Endodermal cell (in vitro differentiated cells): ENCODE results near the gene RASGEF1B. TPM values are rescaled to one million over a fixed set of nuclear protein-coding genes. Genes with fewer than 3 reads are reported as not detected.

Experiments used
- DNase-seq: peaks from one replicate; pipeline ENCODE4 v3.0.0-alpha.2; 2017
- H3K27ac ChIP-seq: 2 replicates; pipeline ENCODE4 v1.5.1; 2013; ENCODE audit warnings: mild to moderate bottlenecking, low read depth, low read length, moderate library complexity
- H3K27me3 ChIP-seq: 2 replicates; pipeline ENCODE4 v1.6.1; 2013; ENCODE audit warnings: mild to moderate bottlenecking, low read length, moderate library complexity; ENCODE audit not compliant: insufficient read depth, control insufficient read depth, poor library complexity, severe bottlenecking
- H3K36me3 ChIP-seq: 2 replicates; pipeline ENCODE4 v1.7.0; 2013; ENCODE audit warnings: mild to moderate bottlenecking, low read length, moderate library complexity; ENCODE audit not compliant: control insufficient read depth, insufficient read depth
- H3K4me1 ChIP-seq: one replicate; pipeline ENCODE4 v1.7.0; 2013; ENCODE audit warnings: low read length; ENCODE audit not compliant: control insufficient read depth, insufficient read depth
- H3K4me3 ChIP-seq: 2 replicates; pipeline ENCODE4 v1.5.1; 2013; ENCODE audit warnings: mild to moderate bottlenecking, low read length, moderate library complexity
- H3K9ac ChIP-seq: 2 replicates; pipeline ENCODE4 v1.6.1; 2013; ENCODE audit warnings: mild to moderate bottlenecking, low read length, moderate library complexity; ENCODE audit not compliant: poor library complexity, severe bottlenecking; ENCODE audit errors: extremely low read depth
- H3K9me3 ChIP-seq: 2 replicates; pipeline ENCODE4 v1.6.1; 2013; ENCODE audit warnings: mild to moderate bottlenecking, low read length, moderate library complexity; ENCODE audit not compliant: control insufficient read depth
- H3K27ac Mint-ChIP-seq: 2 replicates; pipeline ENCODE4 v1.8.0; 2020; ENCODE audit warnings: mixed read lengths
- H3K27me3 Mint-ChIP-seq: 2 replicates; pipeline ENCODE4 v1.8.0; 2021; ENCODE audit warnings: mild to moderate bottlenecking, mixed read lengths; ENCODE audit not compliant: insufficient read depth
- H3K36me3 Mint-ChIP-seq: 2 replicates; pipeline ENCODE4 v1.8.0; 2020; ENCODE audit warnings: low read depth, mixed read lengths
- H3K4me1 Mint-ChIP-seq: 2 replicates; pipeline ENCODE4 v1.8.0; 2020; ENCODE audit warnings: mixed read lengths
- H3K4me3 Mint-ChIP-seq: 2 replicates; pipeline ENCODE4 v1.8.0; 2020; ENCODE audit warnings: mild to moderate bottlenecking, moderate library complexity, mixed read lengths
- H3K9me3 Mint-ChIP-seq: 2 replicates; pipeline ENCODE4 v1.8.0; 2020; ENCODE audit warnings: mild to moderate bottlenecking, mixed read lengths
- WGBS, 2 experiments: methylation state at CpG; one replicate each; pipeline versions ENCODE4 v1.1.5 to v1.1.7; 2013; ENCODE audit warnings: missing lambda C conversion rate in 2 of 2, mixed read lengths in 1 of 2; ENCODE audit not compliant: insufficient coverage in 1 of 2, insufficient read length in 1 of 2; 5-methylcytosine and 5-hydroxymethylcytosine counted together
- total RNA-seq, 2 donors: library from RNA; stranded (reverse); fragmentation: NEBNext Ultra II Directional in 1 of 2; extraction: Animal tissue kit (Norgen Biotek cat#: 25700) in 1 of 2; gene quantifications; 2 replicates in 1 of 2; 3 replicates in 1 of 2; pipeline ENCODE4 v1.2.1, GENCODE V29; 2021
- TF ChIP-seq, protein P1 (sequence below): fragments of 200-600 bp; sonication (generic); conservative IDR thresholded peaks from 2 replicates; pipeline ENCODE4 v1.5.0; 2021; ENCODE audit warnings: antibody characterized with exemption, mild to moderate bottlenecking

RASGEF1B gene
- total RNA-seq, 2 donors from 2014 or later = 15.3 to 26.7 TPM

DNA sequence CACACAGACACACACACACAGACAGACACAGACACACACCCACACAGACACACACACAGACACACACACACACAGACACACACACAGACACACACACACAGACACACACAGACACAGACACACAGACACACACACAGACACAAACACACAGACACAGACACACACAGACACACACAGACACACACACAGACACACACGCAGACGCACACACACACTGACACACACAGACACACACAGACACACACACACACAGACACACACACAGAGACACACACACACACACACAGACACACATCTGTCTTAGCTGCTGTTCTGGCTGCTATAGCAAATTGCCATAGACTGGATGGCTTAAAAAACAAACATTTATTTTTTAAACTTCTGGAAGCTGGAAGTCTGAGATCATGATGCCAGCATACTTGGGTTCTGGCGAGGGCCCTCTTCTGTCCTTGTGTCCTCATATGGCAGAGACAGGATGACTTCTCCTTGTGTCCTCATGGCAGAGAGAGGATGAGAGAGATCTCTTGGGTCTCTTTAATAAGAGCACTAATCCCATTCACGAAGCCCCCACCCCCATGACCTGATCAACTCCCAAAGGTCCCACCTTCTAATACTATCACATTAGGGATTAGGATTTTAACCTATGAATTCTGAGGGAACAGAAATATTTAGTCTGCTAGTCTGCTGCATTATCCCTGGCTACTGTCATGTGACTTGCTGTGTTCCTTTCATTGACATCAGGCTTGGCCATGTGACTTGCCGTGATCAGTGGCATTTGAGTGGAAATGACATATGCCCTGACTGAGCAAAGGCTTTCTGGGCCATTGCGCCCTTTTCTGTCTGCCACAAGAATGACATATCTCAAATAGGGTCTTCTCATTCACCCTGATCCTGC lies 32.7 kb upstream of the RASGEF1B start:
- no peak overlapping the region for H3K4me3 Mint-ChIP-seq

DNA sequence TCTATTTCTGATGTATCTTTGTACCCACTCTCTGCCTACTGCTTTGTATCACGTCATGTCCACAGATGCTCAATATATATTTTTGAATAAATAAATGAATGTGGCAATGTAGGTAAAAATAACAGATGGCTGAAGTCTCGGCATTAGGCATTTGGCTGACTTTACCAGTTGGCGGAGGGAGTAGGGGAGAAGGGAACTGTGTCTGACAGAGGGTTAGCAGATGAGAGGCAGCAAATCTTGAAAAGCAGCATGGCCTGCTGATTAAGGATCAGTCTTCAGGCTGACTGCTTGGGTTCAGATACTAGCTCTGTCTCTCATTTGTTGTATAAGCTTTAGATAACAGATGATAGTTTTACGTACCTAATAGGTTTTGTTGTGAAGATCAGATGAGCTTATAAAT lies 31.9 kb upstream of the RASGEF1B start:
- Mint-ChIP-seq H3K4me3 (no peak overlapping the region), H3K27ac (no peak overlapping the region), H3K4me1 (peaks cover 44% of the 10 kb centered on the region), H3K27me3 (no peaks in the 10 kb centered on the region), H3K36me3 (no peaks in the 10 kb centered on the region), H3K9me3 (no peaks in the 10 kb centered on the region)
- TF ChIP-seq, protein P1, sequence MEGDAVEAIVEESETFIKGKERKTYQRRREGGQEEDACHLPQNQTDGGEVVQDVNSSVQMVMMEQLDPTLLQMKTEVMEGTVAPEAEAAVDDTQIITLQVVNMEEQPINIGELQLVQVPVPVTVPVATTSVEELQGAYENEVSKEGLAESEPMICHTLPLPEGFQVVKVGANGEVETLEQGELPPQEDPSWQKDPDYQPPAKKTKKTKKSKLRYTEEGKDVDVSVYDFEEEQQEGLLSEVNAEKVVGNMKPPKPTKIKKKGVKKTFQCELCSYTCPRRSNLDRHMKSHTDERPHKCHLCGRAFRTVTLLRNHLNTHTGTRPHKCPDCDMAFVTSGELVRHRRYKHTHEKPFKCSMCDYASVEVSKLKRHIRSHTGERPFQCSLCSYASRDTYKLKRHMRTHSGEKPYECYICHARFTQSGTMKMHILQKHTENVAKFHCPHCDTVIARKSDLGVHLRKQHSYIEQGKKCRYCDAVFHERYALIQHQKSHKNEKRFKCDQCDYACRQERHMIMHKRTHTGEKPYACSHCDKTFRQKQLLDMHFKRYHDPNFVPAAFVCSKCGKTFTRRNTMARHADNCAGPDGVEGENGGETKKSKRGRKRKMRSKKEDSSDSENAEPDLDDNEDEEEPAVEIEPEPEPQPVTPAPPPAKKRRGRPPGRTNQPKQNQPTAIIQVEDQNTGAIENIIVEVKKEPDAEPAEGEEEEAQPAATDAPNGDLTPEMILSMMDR = no peak
- DNase-seq = no peak
- Histone ChIP-seq H3K9ac (no peak overlapping the region), H3K27ac (no peak overlapping the region), H3K27me3 (no peaks in the 10 kb centered on the region), H3K36me3 (no peaks in the 10 kb centered on the region), H3K4me3 (no peak overlapping the region), H3K9me3 (no peaks in the 10 kb centered on the region), H3K4me1 (peaks cover 6% of the 10 kb centered on the region)
- WGBS, 2 experiments = 50 to 66% methylated on average over 1 to 4 of the region's 4 CpGs

More for the DNA sequence above, 32.7 kb upstream of the RASGEF1B start:
- Histone ChIP-seq H3K4me1 (peaks cover 6% of the 10 kb centered on the region), H3K9me3 (no peaks in the 10 kb centered on the region), H3K9ac (no peak overlapping the region), H3K4me3 (no peak overlapping the region), H3K36me3 (no peaks in the 10 kb centered on the region), H3K27ac (no peak overlapping the region), H3K27me3 (no peaks in the 10 kb centered on the region)
- no peaks in the 10 kb centered on the region for H3K9me3 Mint-ChIP-seq
- WGBS, 2 experiments = 93 to 94% methylated on average over 2 to 6 of the region's 6 CpGs
- H3K27ac Mint-ChIP-seq = no peak overlapping the region
- H3K36me3 Mint-ChIP-seq = no peaks in the 10 kb centered on the region
- H3K27me3 Mint-ChIP-seq = no peaks in the 10 kb centered on the region
- H3K4me1 Mint-ChIP-seq = peaks cover 36% of the 10 kb centered on the region
- TF ChIP-seq, protein P1 = no peak
- DNase-seq = no peak

DNA sequence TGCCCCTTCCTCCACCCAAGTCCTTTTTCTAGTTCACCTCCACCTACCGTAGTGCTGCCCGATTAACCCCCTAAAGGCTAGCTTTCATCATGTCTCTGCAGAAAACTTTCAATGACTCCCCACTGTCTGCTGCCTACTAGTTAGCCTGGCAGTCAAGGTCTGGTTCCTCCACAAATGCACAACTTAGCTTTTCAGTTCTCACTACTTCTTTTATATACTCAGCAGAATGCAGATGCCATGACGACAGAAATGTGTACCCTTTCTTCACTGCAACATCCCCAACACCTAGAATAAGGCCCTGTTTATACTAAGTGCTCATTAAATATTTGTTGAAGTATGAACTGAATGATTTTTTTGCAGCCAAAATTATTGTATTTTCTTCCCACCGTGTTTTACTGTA lies 30.9 kb upstream of the RASGEF1B start:
- Histone ChIP-seq H3K27ac (no peak overlapping the region), H3K9ac (no peak overlapping the region), H3K27me3 (no peaks in the 10 kb centered on the region), H3K4me1 (peaks cover 16% of the 10 kb centered on the region), H3K4me3 (no peak overlapping the region), H3K36me3 (no peaks in the 10 kb centered on the region), H3K9me3 (no peaks in the 10 kb centered on the region)
- DNase-seq = no peak
- 91 to 94% methylated on average over 3 to 4 of the region's 4 CpGs for WGBS, 2 experiments
- Mint-ChIP-seq H3K36me3 (no peaks in the 10 kb centered on the region), H3K9me3 (no peaks in the 10 kb centered on the region), H3K4me1 (peaks cover 52% of the 10 kb centered on the region), H3K27me3 (no peaks in the 10 kb centered on the region), H3K27ac (no peak overlapping the region), H3K4me3 (no peak overlapping the region)
- TF ChIP-seq, protein P1 = no peak
